ENCODE data around the gene DAGLA.

The DAGLA gene

DNA sequence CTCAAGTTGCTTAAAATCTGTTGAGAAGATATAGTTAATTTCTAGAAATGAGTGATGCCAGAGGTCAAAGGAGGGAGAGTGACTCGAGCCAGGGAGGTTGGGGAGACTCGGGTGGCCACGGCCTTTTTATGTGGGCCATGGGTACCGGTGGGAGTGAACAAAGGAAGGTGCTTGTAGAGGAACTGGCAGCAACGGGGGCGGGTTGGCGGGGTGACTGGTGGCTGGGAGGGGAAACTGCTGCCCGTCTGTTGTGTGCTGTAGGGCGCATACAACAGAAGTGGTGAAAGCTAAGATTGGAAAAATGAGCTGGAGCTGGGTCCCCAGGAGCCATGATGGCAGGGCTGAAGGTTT, 5.4 kb downstream of the DAGLA start:
- DNase-seq (ENCODE audit: low read depth, low spot score): no peak
- no peak overlapping the region for H3K4me3 ChIP-seq (ENCODE audit: low read length)

DNA sequence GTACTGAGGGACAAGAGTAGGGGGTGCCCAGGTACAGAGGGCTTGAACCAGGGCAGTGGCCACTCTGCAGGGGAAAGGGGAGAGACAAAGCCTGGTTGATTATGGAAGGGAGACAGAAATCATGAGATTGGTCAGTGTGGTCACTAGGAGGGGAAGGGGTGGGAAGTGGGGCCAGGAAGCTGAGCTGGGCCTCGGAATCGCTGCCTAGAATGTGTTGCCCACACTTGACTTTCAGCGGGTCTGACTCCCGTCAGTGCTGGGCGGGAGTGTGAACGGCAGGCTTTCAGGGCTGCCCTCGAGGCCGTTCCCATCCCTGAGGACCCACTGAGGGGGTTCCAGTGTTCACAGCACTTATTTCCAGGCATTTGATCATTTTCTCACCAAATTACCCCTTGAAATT, 5.9 kb downstream of the DAGLA start:
- H3K4me3 ChIP-seq (ENCODE audit: low read length): no peak overlapping the region
- DNase-seq (ENCODE audit: low read depth, low spot score): no peak

DNA sequence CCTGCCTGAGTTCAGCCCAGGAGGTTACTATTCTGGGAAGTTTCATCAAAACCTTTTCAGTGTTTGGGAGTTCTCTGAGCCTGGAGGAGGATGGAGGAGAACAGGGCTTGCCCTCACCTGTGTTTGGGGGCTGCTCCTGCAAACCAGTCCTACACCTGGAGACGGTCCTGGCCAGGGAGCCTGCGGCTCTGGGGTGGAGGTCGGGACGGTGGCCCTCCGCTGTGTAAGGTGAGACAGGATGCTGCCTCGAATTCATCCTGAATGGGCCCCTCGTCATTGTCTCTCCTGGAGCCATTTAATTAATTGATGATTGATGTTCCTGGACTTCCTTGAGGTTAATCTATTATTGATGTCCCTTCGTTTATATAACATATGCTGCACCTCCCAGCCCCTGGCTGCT, 6.3 kb downstream of the DAGLA start:
- DNase-seq (ENCODE audit: low read depth, low spot score): no peak
- no peak overlapping the region for H3K4me3 ChIP-seq (ENCODE audit: low read length)

DNA sequence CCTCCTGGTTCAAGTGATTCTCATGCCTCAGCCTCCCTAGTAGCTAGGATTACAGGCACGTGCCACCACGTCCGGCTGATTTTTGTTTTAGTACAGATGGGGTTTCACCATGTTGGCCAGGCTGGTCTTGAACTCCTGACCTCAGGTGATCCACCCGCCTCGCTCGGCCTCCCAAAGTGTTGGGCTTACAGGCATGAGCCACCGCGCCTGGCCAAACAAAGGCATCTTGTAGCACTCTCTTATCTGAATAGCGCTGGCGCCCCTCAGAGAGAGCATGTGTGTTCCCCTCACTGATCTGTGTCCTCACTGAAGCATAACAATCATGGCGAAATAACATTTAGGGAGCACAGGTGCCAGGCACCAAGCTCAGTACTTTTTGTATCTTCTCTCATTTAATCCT, 7.2 kb downstream of the DAGLA start:
- no peak overlapping the region for H3K4me3 ChIP-seq (ENCODE audit: low read length)
- DNase-seq (ENCODE audit: low read depth, low spot score): no peak

DNA sequence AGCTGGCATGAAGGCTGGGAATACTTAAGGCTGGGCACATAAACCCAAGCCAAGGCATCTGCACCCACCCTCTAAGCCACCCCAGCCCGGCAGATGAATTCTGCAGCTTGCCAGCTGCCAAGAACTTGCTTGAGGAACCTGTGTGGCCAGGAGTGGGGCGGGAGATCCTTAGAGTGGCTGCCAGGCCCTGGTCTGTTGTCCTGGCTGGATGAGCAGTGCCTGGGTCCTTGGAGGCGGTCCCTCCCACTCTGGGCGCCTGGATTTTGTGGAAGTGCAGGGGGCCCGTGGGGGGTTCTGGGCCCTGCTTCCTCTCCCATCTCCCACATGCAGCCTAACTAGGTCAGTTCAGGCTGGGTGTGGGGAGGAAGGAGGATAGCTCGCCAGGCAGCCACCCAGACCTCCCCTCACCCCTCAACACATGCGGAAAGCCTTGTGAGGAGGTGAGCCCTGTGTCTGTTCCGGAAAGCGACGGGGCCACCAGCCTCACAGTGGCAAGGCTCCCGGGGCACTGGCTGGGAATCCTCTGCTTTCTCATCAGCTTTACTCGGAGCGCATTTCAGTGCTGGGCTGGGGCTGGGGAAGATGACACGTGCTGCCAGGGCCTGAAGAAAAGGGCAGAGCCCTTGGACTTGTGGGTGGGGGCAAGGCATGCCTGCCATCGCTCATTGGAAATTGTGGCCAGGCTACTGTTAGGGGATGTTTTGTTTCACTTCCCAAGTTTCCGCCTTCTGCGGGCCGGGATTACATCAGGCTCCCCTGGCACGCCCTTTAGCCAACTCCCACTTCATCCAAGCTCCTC, 8.4 kb downstream of the DAGLA start:
- DNase-seq (ENCODE audit: low read depth, low spot score): no peak

DNA sequence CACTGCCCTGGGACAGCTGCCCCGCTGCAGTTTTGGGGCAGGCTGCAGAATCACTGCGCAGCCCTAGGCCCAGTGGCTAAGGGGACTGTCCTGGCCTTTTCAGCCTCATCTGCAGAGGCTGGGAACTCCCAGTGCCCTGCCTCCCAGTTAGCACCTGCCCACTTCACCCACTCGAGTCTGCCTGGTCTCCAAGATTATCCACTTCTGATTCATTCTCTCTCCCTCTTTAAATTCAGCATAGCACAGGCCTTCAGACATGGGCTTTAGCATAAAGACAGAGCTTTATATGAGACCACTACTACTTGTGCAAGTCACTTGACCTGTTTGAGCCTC, 8.9 kb downstream of the DAGLA start:
- no peak overlapping the region for H3K4me3 ChIP-seq (ENCODE audit: low read length)
- DNase-seq (ENCODE audit: low read depth, low spot score): no peak

More for the DNA sequence above, 8.4 kb downstream of the DAGLA start:
- no peak overlapping the region for H3K4me3 ChIP-seq (ENCODE audit: low read length)

DNA sequence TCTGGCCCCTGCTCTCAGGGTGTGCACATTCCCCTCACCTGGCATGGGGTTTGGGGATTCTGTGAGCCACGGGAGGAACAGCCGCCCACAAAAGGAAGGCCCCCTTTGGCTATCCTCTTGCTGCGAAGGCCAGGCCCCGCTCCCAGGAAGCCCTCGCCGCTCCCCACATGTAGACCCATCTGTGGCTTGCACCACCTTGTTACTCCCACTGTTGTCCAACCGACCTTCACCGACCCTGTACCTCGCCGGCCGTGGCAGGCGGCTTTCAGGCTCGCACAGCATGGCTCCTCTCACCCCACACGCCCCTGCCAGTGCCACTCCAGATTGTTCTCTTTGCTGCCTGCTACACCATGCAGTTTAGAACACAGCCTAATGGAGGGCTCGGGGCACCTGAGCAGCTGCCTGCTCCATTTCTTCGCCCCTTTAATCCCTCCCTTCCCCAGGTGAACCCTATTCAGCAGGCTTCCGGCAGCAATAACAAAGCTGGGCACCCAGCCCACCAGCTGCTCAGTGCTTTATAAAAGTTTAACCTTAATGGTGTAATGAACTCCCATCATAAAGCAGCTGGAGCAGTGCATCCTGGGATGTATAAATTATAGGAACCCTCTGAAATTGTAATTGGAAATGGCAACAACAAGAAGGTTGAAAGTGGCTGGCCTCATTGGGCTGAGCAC, 10.7 kb downstream of the DAGLA start:
- DNase-seq (ENCODE audit: low read depth, low spot score): no peak
- H3K4me3 ChIP-seq (ENCODE audit: low read length): no peak overlapping the region

DNA sequence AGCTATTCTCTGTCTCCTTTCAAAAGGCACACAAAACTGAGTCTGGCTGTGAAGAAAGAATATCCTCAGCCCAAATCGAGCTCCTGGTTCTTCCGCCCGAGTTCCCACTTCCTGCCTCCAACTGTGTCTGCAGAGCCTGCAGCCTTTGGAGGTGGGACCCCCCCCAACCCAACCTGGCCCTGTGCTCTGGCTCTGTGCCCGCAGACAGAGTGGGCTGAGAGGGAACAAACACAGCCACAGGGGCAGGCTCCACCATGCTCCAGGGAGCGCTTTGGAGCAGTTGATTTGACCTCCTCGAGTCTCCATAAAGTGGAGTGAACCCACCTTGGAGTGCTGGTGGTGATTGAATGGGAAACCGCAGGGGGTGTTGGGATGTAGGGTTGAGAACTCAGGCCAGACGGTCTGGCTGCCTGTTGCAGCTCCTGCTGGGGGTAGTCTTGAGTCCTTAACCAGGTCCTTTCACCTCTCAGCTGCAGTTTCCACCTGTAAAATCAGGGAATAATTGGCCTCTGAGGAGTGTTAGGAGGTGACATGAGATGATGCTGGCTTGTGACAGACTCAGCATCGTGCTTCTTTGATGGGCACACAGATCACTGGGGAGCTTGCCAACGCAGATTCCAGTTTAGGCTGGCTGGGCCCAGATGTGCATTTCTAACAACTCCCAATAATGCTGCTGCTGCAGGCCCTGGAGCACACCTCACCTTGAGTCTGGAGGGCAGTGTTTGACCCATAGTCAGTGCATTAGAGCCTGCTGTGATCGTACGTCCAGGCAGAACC, 11.4 kb downstream of the DAGLA start:
- DNase-seq (ENCODE audit: low read depth, low spot score): no peak
- H3K4me3 ChIP-seq (ENCODE audit: low read length): no peak overlapping the region

DNA sequence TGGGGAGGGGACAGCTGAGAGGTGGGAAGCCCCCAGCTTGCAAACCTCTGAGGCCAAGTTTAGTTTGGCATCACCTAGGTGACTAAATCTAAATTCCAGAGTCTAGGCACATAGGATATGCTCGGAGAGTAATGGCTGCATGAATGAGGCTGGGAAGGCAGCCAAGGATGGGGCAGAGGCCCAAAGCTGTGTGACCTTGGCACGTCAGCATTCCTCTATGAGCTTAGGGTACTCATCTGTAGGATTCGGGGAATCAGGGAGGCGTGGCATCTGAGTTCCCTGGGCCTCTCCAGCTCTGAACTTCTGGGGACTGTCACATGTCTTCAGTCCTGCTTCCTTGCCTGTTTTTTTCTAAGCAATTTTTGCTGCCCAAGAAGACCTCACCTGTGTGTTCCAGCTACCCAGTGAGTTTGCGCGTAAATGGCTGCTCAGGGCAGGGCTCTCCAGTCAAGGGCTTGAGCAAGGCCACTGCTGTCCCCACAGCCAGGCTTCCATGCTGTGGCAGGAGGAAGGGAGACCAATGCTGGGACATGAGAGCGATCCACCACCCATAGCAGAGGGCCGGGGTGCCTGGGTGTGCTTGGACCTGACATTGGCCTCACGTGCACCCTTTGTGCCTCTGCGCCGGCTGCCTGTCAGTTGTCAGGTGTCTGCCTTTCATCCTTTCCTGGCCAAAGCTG, 13.9 kb downstream of the DAGLA start:
- no peak overlapping the region for H3K4me3 ChIP-seq (ENCODE audit: low read length)
- DNase-seq (ENCODE audit: low read depth, low spot score): no peak

DNA sequence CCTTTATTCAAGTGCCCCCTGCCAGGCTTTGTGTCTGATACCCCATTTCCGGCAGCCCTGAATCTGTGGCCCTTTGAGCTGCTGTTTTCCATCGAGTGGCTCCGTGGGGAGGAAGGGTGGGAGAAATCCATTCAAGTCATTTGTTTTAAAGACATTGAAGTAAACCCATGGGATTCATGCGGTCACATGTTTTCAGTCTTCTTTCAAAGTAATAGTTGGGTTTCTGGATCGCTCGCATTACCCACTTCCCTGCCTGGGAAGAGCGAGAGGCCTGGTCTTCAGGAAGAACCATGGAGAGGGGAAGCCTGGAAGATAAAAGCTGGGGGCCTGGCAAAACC, 14.4 kb downstream of the DAGLA start:
- no peak for DNase-seq (ENCODE audit: low read depth, low spot score)
- H3K4me3 ChIP-seq (ENCODE audit: low read length): no peak overlapping the region

DNA sequence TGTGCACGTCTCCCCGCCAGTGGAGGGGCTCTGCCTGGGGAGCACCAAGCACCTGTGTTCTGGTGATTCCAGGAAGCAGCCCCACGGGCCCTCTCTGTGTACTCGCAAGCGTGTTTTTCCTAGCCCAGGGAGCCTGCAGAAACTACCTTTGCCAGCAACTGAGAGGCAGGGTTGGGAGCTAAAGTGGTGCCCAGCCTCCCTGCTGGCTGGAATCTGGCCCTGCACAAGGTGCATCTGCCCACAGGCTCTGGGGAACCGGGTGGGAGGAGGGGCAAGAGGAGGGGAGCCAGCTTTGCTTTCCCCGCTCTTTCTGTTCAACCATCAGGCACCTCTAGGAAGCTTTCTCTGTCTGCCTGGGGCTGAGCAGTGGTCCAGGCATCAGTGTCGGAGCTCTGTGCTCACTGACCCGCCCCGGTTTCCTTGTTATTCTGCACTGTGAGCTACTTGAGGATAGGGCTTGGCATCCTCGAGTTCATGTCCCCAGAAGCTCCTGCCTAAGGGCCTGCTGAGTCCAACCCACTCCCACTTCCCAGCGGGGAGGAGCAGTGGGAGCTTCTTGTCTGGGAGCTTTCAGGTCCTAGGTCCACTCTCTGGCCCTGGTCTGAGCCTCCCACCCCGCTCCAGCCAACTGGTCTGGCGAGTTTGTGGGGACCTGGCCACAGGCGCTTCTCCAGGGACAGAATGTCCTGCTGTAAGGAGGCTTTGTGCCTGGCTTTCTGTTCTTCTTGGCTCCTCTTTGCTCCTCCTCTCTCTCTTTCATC, 14.9 kb downstream of the DAGLA start:
- no peak for DNase-seq (ENCODE audit: low read depth, low spot score)
- peak overlapping the region; percentile 36 for H3K4me3 ChIP-seq (ENCODE audit: low read length)

DNA sequence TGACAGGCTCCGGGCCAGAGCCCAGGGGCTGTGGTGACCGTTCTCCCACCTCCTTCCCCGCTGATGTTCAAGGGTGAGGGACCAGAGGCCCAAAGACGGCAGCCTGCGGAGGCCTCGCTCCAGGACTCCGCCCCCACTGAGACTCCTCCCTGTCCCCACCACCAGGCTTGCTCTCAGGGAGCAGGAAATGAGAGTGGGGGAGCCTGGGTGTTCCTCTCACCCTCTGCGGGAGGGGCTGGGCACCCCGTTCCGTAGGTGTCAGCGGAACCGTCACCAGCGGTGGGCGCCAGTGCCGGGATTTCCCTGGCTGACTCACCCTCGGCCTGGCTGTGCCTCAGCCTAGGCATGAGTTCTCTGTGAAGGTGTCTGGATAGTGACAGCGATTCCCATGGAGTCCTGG, 15.7 kb downstream of the DAGLA start:
- DNase-seq (ENCODE audit: low read depth, low spot score): peak; percentile 77
- peak overlapping the region; percentile 36 for H3K4me3 ChIP-seq (ENCODE audit: low read length)

DNA sequence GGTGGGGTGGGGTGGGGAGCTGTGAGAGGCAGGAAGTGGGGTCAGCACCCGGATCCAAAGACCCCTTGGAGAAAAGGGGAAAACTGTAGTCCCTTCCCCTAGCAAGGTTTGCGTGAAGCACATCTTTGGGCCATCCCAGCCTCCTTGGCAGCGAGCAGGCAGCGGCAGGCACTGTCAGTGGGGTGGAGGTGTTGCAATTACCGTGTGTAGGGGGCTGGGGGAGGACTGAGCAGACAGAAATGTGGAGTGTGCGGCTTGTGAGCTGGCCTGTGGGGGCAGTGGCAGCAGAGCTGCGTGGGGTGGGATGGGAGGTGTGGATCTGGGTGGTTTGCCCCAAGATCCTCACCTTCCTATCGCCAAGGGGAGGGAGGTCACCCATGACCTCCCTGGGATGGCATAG, 16.4 kb downstream of the DAGLA start:
- no peak for DNase-seq (ENCODE audit: low read depth, low spot score)
- H3K4me3 ChIP-seq (ENCODE audit: low read length): no peak overlapping the region

DNA sequence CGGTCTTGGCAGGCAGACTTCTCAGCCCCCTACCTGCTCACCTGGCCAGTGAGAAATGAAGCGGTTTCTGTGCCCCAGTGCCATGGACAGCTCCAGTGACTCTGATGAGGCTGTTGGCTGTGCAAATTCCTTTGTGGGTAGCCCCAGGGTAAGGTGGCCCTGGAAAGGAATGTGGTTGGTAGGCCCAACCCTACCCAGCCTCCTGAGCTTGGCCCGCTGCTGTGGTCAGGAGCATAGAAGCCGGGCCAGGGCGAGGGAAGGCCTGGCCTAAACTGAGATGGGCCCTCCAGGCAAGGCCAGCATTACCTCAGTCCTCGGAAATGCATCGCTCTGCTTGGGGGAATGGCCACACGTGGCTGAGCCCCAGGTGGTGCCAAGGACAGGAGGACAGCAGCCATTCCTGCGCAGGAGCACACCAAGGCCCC, 16.9 kb downstream of the DAGLA start:
- no peak overlapping the region for H3K4me3 ChIP-seq (ENCODE audit: low read length)
- no peak for DNase-seq (ENCODE audit: low read depth, low spot score)

DNA sequence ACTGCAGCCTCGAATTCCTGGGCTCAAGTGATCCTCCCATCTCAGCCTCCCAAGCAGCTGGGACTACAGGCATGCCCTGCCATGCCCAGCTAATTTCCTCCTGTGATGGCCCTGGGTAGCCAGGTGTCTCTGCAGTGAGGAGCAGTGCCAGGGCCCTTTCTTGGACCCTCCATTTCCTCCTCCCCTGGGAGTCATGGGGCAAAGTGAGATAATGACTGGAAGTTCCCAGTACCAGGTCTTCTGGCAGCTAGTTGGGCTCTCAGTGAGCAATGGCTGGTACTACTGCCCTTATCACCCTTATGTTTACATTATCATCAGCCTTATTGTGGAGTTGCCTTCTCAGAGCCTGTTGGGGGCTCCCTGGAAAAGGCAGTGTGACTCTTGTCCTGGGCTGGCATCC, 17.6 kb downstream of the DAGLA start:
- no peak for DNase-seq (ENCODE audit: low read depth, low spot score)
- peak overlapping the region; percentile 11; the same call in 1 of the 2 replicates for H3K4me3 ChIP-seq (ENCODE audit: low read length)

DNA sequence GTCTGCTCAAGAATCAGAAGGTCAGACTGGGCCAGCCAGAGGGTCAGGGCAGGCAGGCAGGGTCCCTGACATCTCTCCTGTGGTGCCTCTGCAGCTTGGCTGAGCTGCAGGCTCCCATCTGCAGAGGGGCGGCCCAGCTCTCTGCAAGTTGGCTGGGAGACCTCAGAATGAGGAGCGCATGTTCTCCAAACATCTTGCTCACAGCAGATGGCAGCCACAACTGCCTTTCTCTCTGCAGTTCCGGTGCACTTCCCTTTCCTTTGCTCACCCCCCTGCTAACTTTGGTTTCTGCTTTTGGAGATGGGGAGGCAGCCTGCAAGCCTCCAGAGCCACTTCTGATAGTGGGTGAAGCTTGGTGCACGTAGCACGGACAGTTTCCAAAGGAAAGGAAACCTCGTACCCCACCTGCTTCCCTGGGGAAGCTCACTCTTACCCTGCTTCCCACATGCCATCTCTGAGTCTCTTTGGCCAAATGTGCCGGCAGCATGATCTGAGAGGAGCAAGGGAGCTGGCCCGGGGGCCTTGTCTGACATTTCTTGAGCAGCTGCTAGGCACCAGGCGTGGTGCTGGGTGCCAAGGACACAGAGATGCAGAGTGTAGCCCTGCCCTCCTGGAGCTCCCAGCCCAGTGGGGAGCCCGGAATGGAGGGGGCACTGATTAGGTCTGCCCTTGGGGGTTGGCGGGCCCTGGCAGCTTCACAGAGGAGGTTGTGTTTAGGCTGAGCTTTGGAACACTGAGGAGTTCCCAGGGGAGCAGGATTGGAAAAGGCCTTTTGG, 18.2 kb downstream of the DAGLA start:
- peak overlapping the region; percentile 11; the same call in 1 of the 2 replicates for H3K4me3 ChIP-seq (ENCODE audit: low read length)
- DNase-seq (ENCODE audit: low read depth, low spot score): peak; percentile 86

DNA sequence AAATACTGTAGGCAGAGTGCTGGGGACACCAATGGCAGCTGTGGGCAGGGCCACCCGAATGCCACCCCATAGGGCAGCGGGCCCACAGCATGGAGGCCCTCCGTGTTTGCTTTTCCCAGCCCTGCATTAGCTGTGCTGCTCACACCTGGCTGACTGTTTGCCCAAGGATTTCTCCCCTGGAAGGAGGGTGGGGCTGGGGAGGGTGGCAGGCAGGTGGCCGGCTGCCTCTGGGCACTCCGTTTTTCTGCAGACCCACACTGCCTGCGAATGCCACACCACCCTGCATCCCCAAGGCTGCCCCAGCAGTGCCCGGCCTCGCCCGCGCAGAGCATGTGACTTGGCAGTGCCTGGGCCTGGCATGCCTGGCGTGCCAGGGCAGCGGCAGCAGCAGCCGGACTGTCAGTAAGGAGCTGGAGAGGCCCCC, 19.6 kb downstream of the DAGLA start:
- no peak overlapping the region for H3K4me3 ChIP-seq (ENCODE audit: low read length)
- DNase-seq (ENCODE audit: low read depth, low spot score): no peak

DNA sequence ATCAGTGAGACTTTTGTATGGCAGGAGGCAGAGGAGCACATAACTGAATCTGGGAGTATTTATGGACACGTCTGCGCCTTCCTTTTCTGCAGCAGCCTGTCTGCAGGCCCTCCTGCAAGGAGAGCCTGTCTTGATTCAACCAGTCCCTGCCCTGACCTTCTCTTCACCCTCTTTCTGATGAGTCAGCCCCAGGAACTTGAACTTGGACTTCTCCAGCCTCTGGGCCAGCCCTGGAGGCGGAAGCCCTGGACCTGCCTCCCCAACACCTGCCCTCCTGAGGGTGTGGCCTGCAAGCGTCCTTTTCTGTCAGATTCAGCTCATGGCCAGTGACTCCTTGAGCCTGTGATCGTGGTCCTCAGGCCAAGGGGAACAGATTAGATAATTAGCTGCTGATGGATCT, 20.0 kb downstream of the DAGLA start:
- H3K4me3 ChIP-seq (ENCODE audit: low read length): no peak overlapping the region
- DNase-seq (ENCODE audit: low read depth, low spot score): no peak
